Tibial nerve (tissue), 4 donors: Measurements from ENCODE around the gene HSD17B14. TPM values are rescaled to one million over a fixed set of nuclear protein-coding genes. Genes with fewer than 3 reads are reported as not detected.
A peak's percentile ranks its signal among the peaks of the same experiment; 100 is the strongest.
"Not testable (repeated sequence)": the region's sequence is repeated elsewhere in the genome, so short reads cannot be mapped to it uniquely, and the experiment has no call there.

Experiments used
- DNase-seq, 2 donors: peaks; one replicate each; pipeline ENCODE4 v3.0.0-alpha.2; 2019; ENCODE audit warnings: low spot score in 2 of 2
- H3K27ac ChIP-seq, 4 donors: fragments of 200-600 bp; sonication (generic) in 3 of 4; one replicate each; pipeline ENCODE4 v1.5.1; 2017 to 2019; ENCODE audit warnings: mild to moderate bottlenecking in 1 of 4
- H3K27me3 ChIP-seq, 2 donors: fragments of 200-600 bp; sonication (generic) in 1 of 2; one replicate each; pipeline versions ENCODE4 v1.5.1 to v1.6.0; 2017 to 2019
- H3K36me3 ChIP-seq, 3 donors: fragments of 200-600 bp; sonication (generic); one replicate each; pipeline ENCODE4 v1.5.1; 2018 to 2019
- H3K4me1 ChIP-seq, 4 donors: fragments of 200-600 bp; sonication (generic) in 3 of 4; one replicate each; pipeline ENCODE4 v1.5.1; 2017 to 2019
- H3K4me3 ChIP-seq, 4 donors: fragments of 200-600 bp; sonication (generic) in 3 of 4; one replicate each; pipeline ENCODE4 v1.5.1; 2017 to 2019; ENCODE audit warnings: mild to moderate bottlenecking in 1 of 4, moderate library complexity in 1 of 4
- H3K9me3 ChIP-seq, 4 donors: fragments of 200-600 bp; sonication (generic) in 3 of 4; one replicate each; pipeline ENCODE4 v1.5.1; 2017 to 2019
- EP300 ChIP-seq, 2 donors: sonication (generic); formaldehyde crosslinking; IDR thresholded peaks; one replicate each; pipeline ENCODE4 v1.6.1; 2017; ENCODE audit warnings: antibody characterized with exemption in 2 of 2, mild to moderate bottlenecking in 1 of 2
- POLR2A ChIP-seq, 2 donors: fragments of 450-650 bp; IDR thresholded peaks; one replicate each; pipeline ENCODE4 v1.6.1; 2017; ENCODE audit warnings: antibody characterized with exemption in 2 of 2, mild to moderate bottlenecking in 2 of 2, moderate library complexity in 2 of 2
- WGBS, 2 donors: methylation state at CpG; one replicate each; pipeline ENCODE4 v1.1.5; 2018; 5-methylcytosine and 5-hydroxymethylcytosine counted together
- total RNA-seq, 4 donors: library from RNA; depleted of rRNA; stranded (reverse); fragments of >200 nt; gene quantifications; one replicate each; pipeline ENCODE4 v1.1.0, GENCODE V29; 2016
- TF ChIP-seq, protein P1 (sequence below), 5 experiments: fragments of 200-600 bp in 3 of 5; fragments of 450-650 bp in 2 of 5; sonication (generic) in 3 of 5; IDR thresholded peaks; one replicate each; pipeline ENCODE4 v1.5.1; 2016 to 2019; ENCODE audit warnings: antibody characterized with exemption in 5 of 5, mild to moderate bottlenecking in 3 of 5, moderate library complexity in 2 of 5

Gene HSD17B14
- total RNA-seq, 4 donors from 2014 or later, result 20.1 to 34.5 (median 26.3) TPM

DNA sequence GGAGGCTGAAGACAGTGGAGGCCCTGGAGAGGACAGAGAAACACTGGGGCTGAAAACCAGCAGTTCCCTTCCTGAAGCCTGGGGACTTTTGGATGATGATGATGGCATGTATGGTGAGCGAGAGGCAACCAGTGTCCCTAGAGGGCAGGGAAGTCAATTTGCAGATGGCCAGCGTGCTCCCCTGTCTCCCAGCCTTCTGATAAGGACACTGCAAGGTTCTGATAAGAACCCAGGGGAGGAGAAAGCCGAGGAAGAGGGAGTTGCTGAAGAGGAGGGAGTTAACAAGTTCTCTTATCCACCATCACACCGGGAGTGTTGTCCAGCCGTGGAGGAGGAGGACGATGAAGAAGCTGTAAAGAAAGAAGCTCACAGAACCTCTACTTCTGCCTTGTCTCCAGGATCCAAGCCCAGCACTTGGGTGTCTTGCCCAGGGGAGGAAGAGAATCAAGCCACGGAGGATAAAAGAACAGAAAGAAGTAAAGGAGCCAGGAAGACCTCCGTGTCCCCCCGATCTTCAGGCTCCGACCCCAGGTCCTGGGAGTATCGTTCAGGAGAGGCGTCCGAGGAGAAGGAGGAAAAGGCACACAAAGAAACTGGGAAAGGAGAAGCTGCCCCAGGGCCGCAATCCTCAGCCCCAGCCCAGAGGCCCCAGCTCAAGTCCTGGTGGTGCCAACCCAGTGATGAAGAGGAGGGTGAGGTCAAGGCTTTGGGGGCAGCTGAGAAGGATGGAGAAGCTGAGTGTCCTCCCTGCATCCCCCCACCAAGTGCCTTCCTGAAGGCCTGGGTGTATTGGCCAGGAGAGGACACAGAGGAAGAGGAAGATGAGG is 37.4 kb upstream of the HSD17B14 start:
- H3K9me3 ChIP-seq, result no peaks in the 10 kb centered on the region
- H3K4me1 ChIP-seq, result peaks cover 0 to 65% (median 35%) of the 10 kb centered on the region in 4 donors
- H3K27me3 ChIP-seq, result no peaks in the 10 kb centered on the region
- DNase-seq, result peak in 1 of 2 donors; percentile 22
- peaks cover 0 to 56% (median 12%) of the 10 kb centered on the region in 3 donors for H3K36me3 ChIP-seq
- peak overlapping the region; percentile 99 to 100 (median 100) for H3K27ac ChIP-seq
- H3K4me3 ChIP-seq, result peak overlapping the region; percentile 78 to 100 (median 92)
- 11 to 20% methylated on average over 14 of the region's 14 CpGs for WGBS, 2 donors
- TF ChIP-seq, protein P1, sequence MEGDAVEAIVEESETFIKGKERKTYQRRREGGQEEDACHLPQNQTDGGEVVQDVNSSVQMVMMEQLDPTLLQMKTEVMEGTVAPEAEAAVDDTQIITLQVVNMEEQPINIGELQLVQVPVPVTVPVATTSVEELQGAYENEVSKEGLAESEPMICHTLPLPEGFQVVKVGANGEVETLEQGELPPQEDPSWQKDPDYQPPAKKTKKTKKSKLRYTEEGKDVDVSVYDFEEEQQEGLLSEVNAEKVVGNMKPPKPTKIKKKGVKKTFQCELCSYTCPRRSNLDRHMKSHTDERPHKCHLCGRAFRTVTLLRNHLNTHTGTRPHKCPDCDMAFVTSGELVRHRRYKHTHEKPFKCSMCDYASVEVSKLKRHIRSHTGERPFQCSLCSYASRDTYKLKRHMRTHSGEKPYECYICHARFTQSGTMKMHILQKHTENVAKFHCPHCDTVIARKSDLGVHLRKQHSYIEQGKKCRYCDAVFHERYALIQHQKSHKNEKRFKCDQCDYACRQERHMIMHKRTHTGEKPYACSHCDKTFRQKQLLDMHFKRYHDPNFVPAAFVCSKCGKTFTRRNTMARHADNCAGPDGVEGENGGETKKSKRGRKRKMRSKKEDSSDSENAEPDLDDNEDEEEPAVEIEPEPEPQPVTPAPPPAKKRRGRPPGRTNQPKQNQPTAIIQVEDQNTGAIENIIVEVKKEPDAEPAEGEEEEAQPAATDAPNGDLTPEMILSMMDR (IDR thresholded peaks at IDR 0.05), result peak in 1 of 5 experiments; percentile 6
- no peak for TF ChIP-seq POLR2A (IDR thresholded peaks at IDR 0.05)
- peak in 1 of 2 donors; percentile 18 for TF ChIP-seq EP300 (IDR thresholded peaks at IDR 0.05)

DNA sequence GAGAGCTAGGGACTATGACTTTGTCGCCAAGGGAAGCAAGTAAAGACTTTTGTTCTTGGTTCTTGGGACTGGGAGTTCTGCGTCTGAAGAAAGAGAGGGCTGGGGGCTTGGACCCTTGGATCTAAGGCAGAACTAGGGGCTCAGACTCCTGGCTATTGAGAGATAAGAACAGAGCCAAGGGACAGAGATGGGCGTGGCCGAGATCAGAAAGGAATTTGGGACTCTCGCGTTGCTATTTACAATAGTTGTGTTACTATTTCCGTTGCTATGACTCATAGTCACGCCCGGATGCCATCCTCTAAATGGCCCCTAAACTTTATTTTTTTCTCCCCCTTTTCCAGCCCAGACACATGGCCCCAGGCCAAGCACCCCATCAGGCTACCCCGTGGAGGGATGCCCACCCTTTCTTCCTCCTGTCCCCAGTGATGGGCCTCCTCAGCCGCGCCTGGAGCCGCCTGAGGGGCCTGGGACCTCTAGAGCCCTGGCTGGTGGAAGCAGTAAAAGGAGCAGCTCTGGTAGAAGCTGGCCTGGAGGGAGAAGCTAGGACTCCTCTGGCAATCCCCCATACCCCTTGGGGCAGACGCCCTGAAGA is 36.7 kb upstream of the HSD17B14 start:
- DNase-seq, result peak; percentile 89 to 95
- TF ChIP-seq, protein P1 (IDR thresholded peaks at IDR 0.05), result peak in 2 of 5 experiments; percentile 41 to 57
- TF ChIP-seq EP300 (IDR thresholded peaks at IDR 0.05) (peak; percentile 82 to 95), POLR2A (IDR thresholded peaks at IDR 0.05) (peak; percentile 29 to 48)
- Histone ChIP-seq H3K27ac (peak overlapping the region; percentile 99 to 100 (median 100)), H3K9me3 (no peaks in the 10 kb centered on the region), H3K27me3 (no peaks in the 10 kb centered on the region), H3K36me3 (peaks cover 0 to 49% (median 12%) of the 10 kb centered on the region in 3 donors), H3K4me1 (peaks cover 0 to 65% (median 35%) of the 10 kb centered on the region in 4 donors), H3K4me3 (peak overlapping the region; percentile 78 to 100 (median 92))
- WGBS, 2 donors, result 1% methylated on average over 14 of the region's 14 CpGs

DNA sequence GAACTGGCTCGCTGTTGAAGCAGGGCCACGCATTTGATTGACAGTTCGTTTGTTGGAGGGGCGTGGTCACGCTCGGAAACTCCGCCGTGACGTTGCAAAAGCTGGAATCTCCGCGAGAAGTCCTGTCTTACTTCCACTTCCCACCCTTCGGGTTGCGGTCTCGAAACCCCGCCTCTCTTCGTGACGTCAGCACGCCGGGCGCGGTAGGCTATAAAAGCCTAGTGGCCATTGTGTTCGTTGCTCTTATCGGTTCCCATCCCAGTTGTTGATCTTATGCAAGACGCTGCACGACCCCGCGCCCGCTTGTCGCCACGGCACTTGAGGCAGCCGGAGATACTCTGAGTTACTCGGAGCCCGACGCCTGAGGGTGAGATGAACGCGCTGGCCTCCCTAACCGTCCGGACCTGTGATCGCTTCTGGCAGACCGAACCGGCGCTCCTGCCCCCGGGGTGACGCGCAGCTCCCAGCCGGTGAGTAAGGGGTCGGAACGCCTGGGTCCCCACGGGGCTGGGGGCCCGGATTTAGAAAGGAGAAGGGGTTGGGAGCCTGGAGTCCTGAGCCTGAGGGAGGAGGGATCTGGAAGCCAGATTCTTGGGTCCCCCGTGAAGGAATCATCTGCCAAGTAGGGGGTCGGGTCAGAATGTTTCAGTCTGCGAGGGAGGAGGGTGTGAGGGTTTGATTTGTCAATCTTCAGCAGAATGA is 36.0 kb upstream of the HSD17B14 start, which contains the start of gene PPP1R15A:
Gene PPP1R15A, plus strand, starts transcription at position 240 of the 702 bp plus-strand sequence. CDS start 813 bp downstream, outside the sequence.
- 0% methylated on average over 38 to 53 of the region's 53 CpGs for WGBS, 2 donors
- H3K27me3 ChIP-seq, result no peaks in the 10 kb centered on the region
- H3K36me3 ChIP-seq, result peaks cover 0 to 43% (median 12%) of the 10 kb centered on the region in 3 donors
- peak within 1 kb of the TSS; percentile 99 to 100 (median 100) for H3K27ac ChIP-seq
- TF ChIP-seq POLR2A (IDR thresholded peaks at IDR 0.05) (peak; percentile 100), EP300 (IDR thresholded peaks at IDR 0.05) (peak; percentile 96 to 100)
- TF ChIP-seq, protein P1 (IDR thresholded peaks at IDR 0.05), result peak in 2 of 5 experiments; percentile 83 to 87
- H3K9me3 ChIP-seq, result no peaks in the 10 kb centered on the region
- H3K4me1 ChIP-seq, result peaks cover 0 to 66% (median 34%) of the 10 kb centered on the region in 4 donors
- H3K4me3 ChIP-seq, result peak within 1 kb of the TSS; percentile 78 to 100 (median 92)
- DNase-seq, result peak; percentile 98 to 99

DNA sequence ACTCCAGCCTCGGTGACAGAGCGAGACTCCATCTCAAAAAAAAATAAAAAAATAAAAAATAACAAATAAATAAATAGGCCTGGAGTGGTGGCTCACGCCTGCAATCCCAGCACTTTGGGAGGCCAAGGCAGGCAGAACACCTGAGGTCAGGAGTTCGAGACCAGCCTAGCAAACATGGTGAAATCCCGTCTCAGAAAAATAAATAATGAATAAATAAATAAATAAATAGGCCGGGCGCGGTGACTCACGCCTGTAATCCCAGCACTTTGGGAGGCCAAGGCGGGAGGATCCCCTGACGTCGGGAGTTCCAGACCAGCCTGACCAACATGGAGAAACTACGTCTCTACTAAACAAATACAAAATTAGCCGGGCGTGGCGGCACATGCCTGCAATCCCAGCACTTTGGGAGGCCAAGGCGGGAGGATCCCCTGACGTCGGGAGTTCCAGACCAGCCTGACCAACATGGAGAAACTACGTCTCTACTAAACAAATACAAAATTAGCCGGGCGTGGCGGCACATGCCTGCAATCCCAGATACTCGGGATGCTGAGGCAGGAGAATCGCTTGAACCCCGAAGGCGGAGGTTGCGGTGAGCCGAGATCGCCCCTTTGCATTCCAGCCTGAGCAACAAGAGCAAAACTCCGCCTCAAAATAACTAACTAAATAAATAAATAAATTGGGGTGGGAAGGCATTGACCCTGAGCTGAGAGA is 35.3 kb upstream of the HSD17B14 start:
- 45 to 52% methylated on average over 31 of the region's 31 CpGs for WGBS, 2 donors
- H3K4me1 ChIP-seq, result peaks cover 0 to 66% (median 31%) of the 10 kb centered on the region in 4 donors
- H3K4me3 ChIP-seq, result peak overlapping the region; percentile 32 to 100 (median 84)
- H3K27ac ChIP-seq, result peak overlapping the region; percentile 99 to 100 (median 100)
- H3K27me3 ChIP-seq, H3K9me3 ChIP-seq, DNase-seq: not testable (repeated sequence)
- H3K36me3 ChIP-seq, result peaks cover 0 to 36% (median 12%) of the 10 kb centered on the region in 3 donors

DNA sequence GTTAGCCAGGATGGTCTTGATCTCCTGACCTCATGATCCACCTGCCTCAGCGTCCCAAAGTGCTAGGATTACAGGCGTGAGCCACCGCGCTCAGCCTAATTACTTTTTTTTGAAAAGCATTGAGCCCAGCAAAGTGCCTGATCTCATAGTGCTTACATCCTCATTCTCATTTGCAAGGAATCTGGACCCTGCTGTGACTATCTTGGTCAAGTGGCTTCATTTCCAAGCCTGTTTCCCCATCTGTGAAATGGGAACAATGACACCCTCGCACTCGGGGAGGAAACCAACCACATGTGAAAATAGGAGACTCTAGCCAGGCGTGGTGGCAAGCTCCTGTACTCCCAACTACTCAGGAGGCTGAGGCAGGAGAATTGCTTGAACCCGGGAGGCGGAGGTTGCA is 33.8 kb upstream of the HSD17B14 start:
- TF ChIP-seq EP300 (IDR thresholded peaks at IDR 0.05) (no peak), POLR2A (IDR thresholded peaks at IDR 0.05) (no peak)
- TF ChIP-seq, protein P1 (IDR thresholded peaks at IDR 0.05), result no peak
- H3K4me3 ChIP-seq, result no peak overlapping the region
- DNase-seq, result no peak
- no peaks in the 10 kb centered on the region for H3K9me3 ChIP-seq
- H3K4me1 ChIP-seq, result peaks cover 0 to 67% (median 25%) of the 10 kb centered on the region in 4 donors
- H3K36me3 ChIP-seq, result peaks cover 0 to 25% (median 7%) of the 10 kb centered on the region in 3 donors
- H3K27ac ChIP-seq, result peak overlapping the region in 3 of 4 donors; percentile 83 to 100 (median 100)
- no peaks in the 10 kb centered on the region for H3K27me3 ChIP-seq
- WGBS, 2 donors, result 85 to 93% methylated on average over 9 of the region's 9 CpGs
